HG03520 (cell line): ENCODE data around the gene GPC5.
A peak's percentile ranks its signal among the peaks of the same experiment; 100 is the strongest.
"Not testable (repeated sequence)": the region's sequence is repeated elsewhere in the genome, so short reads cannot be mapped to it uniquely, and the experiment has no call there.

Experiments
- ATAC-seq: cut with Tn5 transposase; IDR thresholded peaks from one replicate; pipeline ENCODE4 v1.9.1; 2021; ENCODE audit warnings: mild to moderate bottlenecking, moderate library complexity; ENCODE audit not compliant: unreplicated experiment

GPC5 gene

DNA sequence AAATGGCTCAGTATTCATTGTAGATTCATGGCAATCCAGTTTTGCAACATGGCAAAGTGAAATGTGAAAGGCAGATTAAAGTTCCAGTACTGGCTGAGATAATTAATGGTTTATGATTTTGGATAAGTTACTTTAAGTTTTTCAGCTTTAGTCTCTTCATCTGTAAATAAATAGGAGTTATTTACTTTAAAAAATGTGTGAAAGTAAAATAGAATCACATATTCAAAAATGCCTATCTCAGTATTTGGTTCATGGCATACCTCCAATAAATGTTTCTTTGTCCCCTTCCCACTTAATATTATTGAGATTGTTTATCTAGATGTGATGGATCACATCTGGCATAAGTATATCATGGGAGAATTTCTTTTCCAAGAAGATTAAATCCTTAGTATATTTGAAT lies 426.0 kb downstream of the GPC5 start:
- ATAC-seq = no peak

DNA sequence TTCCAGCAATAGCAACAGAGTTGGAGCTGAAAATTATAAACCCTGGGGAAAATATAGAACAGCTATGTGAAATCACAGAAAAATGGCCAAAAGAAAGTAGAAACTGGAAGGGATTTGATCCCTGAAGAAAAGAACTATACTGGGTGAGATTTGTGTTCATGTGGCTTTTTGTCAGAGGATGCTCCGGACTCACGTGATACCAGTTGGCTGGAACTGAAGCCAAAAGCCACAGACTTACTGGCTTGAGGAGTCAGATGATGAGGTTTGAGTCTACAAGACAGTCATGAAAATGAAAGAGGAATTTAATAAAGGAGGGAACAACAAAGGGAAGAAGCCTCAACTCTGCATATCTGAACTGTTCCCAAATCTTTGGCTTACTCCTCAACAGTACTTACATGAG lies 427.1 kb downstream of the GPC5 start:
- ATAC-seq = no peak

DNA sequence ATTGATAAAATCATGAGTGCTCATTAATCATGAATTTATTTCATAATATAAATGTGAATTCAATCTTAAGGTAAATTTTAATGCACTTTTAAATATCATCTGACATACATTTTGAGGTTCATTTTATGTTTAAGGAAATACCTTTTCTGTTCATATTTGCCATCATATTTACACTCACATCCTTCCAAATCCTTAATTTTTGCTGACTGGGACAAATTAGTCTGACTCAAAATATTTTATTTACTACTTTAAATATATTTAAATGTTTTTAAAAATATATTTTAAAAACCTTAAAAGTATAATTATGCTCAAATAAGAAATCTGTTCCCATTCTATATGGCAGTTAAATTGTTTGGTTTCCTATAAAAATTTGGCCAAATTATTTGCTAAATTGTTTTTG lies 438.1 kb downstream of the GPC5 start:
- no peak for ATAC-seq

DNA sequence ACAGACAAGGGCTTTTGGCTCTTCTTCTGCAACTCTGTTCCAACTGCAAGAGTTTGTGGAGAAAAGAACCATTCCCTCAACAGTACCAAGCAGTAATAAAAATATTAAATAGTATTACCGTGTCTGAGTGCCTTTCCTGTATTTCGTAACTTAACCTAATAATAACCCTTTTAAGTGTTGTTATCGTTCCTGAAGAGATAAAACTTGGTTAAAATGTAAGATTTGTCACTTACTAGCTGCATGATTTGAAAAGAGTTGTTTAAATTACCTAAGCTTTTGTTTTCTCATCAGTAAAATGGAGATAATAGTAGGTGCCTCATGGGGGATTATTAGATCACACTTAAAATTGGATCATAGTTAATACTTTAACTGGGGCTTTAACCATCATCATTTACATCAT lies 447.2 kb downstream of the GPC5 start:
- no peak for ATAC-seq

DNA sequence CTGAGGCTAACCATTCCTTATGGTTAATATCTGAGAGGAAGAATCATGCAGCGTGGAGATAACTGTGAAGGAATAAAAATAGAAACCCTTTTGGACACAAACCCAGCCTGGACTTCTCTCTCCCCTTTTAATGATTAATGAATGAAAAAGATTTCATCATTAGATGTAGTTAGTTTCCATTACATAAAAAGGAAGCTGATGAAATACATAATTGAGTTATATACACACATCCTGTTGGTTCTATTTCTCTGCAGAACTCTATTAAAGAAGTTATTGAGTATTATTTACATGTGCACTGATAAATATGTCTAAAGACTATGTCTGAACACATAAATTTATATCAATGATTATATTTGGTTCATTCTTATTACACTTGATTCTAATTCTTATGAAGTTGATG lies 465.3 kb downstream of the GPC5 start:
- no peak for ATAC-seq

DNA sequence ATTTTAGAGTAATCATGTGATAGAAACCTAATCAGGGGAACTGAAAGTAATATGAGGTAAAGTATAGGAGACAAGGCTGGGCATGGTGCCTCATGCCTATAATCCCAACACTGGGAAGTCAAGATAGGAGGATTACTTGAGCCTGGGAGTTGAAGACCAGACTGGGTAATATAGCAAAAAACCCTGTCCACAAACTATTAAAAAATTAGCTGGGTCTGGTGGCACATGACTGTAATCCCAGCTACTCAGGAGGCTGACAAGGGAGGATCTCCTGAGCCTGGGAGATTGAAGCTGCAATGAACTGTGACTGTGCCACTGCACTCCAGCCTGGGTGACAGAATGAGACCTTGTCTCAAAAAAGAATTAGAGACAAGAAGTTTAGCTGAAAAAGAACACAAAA lies 469.9 kb downstream of the GPC5 start:
- ATAC-seq = no peak

DNA sequence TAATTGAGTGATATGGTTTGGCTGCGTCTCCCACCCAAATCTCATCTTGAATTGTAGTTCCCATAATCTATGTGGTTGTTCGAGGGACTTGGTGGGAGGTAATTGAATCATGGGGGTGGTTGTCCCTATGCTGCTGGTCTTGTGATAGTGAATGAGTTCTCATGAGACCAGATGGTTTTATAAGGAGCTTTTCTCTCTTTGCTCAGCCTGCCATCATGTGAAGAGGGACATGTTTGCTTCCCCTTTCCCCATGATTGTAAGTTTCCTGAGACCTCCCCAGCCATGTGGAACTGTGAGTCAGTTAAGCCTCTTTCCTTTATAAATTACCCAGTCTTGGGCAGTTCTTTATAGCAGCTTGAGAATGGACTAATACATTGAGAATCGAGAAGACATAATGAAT lies 480.1 kb downstream of the GPC5 start:
- no peak for ATAC-seq

DNA sequence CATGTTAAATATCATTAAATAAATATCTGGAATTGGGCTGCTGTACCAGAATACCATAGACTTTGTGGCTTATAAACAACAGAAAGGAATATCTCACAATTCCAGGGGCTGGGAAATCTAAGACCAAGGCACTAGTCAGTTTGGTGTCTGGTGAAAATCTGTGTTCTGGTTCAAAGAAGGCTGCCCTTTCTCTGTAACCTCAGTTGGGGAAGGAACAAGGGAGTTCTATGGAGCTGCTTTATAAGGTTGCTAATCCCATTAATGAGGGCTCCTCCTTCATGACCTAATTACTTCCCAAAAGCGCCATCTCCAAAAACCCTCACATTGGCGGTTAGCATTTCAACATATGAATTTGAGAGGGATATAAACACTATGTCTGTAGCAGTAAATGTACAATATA lies 480.9 kb downstream of the GPC5 start:
- ATAC-seq = no peak

DNA sequence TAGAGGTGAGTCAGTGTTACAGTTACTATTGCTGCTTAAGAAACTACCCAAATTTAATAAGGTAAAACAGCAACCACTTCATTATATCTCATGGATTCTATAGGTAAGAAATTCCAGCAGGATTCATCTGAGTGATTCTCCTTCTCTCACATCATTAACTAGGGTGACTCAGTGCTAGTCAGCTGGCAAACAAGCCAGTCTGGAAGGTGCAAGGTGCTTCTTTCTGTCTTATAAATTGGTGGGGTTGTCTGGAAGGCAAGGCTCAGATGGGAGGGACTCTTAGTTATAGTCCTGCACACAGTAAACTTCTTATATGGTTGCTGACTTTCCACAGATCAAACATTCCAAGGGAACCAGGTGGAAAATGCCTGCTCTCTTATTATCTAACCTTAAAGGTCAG lies 484.5 kb downstream of the GPC5 start:
- no peak for ATAC-seq

DNA sequence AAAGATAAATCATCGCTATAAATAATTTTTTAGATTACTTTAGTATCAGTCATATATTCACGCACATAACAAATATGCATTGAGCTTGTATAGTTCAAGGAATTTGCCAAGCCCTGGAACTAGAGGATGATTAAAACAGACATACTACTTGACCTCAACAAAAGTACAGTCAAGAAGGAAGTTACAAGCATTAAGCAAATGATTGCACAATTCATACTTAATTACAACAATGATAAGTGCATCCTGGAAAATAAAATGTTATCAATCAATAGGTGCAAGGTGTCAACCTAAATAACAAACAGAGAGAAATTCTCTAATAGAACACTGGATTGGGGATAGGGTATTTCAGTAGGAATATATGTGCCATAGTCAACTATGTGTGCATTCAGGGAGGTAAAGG lies 491.2 kb downstream of the GPC5 start:
- ATAC-seq = no peak

DNA sequence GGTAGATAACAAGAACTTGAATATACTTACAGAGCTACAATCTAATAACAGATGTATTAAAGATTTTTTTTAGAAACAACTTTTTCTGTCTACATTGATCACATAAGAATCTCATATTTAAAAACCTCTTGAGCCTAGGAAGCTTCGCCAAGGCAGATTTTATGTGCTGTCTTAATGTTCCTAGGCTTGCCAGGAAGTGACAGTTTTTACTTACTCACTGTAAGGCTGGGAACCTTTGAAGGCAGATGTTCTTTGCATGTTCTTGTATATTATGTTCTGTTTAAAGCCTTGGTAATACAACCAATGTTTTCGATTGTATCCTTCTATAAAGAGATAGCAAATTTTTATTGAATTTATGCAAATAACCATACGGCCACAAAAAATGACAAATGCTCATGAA lies 492.7 kb downstream of the GPC5 start:
- ATAC-seq = no peak

DNA sequence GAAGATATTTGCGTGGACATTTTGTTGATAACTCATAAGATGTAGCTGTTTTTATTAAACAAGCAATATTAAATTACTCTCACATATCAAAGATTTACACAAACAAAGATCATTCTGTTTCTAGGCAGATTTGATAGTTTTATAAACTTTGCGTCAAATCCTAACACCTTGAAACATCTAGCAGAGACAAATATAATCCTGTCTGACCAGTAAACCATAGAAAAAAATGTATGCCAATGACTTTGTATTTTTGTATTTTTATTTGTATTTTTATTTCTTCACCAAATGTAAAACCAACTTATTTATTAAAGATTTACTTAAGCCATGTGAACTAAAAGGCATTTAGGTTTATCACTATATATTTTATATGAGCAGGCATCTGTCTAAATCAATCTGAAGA lies 494.6 kb downstream of the GPC5 start:
- ATAC-seq = no peak

DNA sequence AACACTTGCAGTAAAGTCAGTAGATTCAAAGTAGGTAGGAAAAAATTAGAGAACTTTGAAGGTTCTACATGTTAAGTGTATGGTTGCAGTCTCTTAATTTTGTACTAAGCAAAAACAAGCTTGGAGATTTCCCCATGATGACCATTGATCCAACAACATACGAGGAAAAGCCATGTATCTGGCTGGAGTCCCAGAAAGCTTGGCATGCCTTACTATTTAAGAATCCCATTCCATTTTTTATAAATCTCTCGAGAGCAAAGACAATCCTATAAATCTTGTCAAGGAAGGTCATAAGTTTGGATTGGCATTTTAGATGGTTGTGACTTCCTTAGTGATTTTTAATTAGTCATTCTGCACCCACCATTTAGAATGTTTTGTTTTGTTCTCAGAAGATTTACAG lies 495.9 kb downstream of the GPC5 start:
- ATAC-seq = no peak

DNA sequence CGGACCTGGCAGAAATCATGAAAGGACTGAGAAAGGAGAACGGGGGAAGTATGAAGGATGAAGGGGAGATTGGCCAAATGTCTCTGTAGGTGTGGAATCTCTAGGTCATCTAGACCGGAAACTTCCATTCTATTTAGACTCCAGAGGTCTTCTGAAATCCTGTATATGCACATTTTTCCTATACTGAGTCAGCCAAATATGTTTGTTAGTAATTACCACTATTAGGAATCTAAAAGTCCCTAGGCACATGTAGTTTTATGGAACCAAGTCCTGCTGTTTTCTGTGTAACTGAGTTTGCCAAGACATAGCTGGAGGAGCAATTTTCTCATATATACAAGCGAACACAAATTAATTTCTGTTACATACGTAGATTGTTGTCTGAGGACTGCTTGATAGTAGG lies 498.1 kb downstream of the GPC5 start:
- ATAC-seq = no peak

DNA sequence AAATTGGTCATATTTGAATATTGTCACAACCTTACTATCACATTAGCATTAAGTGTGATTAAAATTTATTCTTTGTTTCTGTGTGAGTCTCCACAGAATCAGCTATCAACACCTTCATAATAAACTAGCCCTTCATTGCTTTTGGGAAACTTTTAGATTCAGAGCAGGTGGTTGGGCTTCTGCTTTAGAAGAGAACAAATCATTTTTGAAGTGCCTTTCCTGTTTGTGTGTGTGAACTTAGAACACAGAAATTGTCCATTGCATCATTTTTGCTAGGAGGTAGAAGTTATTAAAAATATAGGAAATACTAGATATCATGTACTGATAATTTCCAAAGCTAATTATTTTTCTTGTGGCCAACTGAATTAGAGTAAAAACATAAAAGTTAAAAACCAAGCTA lies 500.6 kb downstream of the GPC5 start:
- not testable (repeated sequence) for ATAC-seq

DNA sequence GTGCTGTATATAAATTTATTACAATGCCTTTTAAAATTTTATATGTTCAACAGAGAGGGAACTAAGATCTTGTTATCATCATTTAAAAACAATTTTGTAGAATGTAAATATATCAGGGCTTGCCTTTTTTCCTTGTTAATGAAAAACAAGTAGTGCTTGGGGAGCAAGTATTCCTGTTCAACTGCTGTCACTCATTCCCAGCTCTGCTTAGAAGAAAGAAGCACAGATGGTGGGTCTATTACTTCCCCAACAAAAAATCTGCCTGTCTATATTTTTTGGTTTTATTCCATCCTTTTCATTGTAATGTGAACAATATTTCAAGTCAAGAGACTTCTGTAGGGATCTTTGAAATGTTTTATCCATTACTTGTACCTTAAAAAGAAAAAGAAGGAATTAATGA lies 503.9 kb downstream of the GPC5 start:
- no peak for ATAC-seq

DNA sequence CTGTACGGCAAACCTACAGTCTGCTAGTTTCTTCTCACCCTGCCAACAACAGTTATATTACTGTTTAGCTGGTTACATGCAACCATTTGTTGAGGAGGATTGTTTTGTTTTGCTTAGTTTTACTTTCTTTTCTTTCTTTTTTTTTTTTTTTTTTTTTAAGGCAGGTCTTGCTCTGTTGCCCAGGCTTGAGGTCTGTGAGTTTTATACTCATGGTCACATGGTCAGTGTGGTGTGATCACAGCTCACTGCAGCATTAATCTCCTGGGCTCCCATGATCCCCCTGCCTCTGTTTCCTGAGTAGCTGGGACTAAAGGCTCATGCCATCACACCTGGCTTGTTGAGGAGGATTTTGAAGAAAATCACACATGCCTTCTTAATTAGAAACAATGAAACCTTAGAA lies 505.6 kb downstream of the GPC5 start:
- ATAC-seq = peak; percentile 88

DNA sequence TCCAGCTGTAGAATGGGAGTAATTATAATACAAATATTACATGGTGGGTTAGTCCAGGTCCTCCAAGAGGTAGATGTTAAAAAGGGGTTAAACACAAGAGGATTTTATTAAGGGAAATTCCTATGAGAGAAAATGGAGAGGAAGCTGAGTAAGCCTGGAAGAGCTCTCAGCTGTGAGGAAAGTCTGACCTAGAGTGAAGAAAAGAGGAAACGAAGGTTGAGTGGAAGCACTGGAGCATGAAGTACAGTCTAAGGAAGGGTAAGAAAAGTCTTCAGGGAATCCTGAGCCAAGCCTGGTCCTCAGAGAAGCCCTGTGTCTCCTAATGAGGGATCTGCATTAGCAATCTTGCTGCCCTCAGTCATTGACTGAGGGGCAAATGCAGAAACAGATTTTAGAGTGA lies 506.2 kb downstream of the GPC5 start:
- ATAC-seq = no peak

DNA sequence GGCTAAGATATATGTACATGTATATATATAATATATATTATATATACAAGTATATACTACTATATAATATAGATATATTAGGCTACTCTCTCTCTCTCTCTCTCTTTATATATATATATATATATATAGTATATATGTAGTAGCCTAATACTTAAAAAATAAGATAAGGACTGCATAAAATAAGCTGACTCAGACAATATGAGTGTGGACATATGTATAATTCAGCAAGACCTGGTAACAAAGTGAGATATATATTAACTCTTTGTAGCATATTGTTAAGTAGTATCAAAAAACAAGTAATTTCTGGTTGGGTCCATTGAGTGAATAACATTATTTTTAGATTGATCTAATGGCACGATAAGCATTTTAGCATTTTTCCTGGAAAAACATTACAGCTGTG lies 509.0 kb downstream of the GPC5 start:
- ATAC-seq = no peak

DNA sequence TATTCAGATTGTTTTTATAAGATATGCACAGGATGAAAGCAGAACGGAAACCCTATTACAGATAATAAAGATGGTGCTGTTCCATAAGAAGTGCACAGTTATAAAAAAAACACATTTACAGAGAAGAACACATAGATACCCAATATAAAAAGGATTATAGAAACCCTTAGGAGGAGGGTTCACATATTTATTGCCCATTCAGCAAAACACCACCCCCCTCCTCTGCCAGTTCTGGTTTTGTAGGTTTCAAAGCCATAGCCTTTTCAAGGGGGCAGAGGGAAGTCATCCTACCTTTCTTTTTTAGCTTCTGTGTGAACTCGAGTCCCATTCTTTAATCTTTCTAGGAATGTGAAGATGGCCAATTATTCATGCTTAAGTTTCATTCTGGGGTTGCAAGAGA lies 511.2 kb downstream of the GPC5 start:
- ATAC-seq = no peak

DNA sequence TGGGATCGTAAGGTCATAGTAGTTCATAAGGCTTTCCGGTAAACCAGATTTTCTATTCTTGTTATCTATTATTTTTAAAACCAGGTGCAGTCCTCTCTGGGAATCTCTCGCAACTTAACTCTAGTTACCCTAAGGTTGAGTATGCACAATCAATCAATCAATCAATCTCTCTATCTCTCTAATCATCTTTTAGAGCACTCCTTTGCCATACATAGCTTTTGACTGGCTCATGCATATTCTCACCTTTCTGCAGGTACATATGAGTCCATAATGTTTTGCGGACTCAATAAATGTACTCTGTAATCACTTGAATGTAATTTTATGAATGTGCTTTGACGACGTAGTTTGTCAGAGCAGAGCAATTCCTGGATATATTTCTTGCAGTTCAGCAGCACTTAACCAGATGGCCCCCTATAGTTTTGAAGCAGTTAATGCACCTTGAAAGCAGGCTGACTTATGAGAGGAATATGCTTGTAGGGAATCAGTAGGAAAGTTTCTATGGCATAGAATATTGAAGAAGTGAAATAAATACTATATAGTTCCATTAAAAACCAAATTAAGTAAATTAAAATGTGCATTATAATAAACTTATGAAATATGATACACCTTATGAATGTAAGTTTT lies 524.7 kb downstream of the GPC5 start:
- ATAC-seq = no peak

DNA sequence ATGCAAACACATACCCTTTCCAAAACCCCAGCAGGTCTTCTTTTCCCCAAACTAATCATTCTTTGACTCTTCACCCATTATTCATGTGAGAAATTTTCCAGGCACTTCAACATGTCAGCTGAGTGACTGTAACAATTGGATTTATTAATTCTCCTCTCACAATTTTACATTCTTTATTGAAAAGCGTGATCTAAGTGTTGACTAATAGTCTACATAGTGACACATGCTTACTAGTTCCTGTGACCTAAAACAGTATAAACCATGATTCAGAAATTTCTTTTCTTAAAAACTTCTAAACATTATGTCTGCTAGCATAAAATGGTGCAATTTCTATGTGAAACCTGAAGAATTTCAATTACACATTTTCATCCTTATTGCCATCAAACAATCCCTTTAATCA lies 532.3 kb downstream of the GPC5 start:
- no peak for ATAC-seq

DNA sequence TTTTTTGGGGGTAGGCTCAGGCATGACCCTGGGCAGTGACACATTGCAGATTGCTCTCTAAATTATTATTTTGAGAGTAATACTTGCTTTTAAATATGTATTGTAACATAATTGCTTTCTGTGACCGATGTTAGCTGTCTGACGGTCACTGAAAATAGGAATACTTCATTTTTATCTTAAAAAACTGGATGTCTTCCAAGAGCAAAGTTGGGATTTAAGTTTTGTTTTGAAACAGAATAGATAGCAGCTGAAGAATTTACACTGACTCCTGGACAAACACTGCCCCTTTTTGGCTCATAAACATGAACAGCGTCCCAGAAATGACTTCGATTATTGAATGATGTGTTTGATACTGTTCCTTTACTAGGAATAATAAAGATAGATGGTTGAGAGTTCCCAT lies 535.9 kb downstream of the GPC5 start:
- ATAC-seq = no peak
